ENCODE results near the gene R3HDM2.

Gene R3HDM2

GRCh38 chr12:57213763-57214397 is 217.0 kb downstream of the R3HDM2 start:
- intact Hi-C loops (cut with micrococcal nuclease): loop anchor here (1.0 kb wide), 2 partner anchors 25 to 29 kb away; no protein-coding TSS in a partner anchor
- no peak overlapping the region for H3K27ac Mint-ChIP-seq
- peaks cover 42% of the 10 kb centered on the region for H3K36me3 Mint-ChIP-seq (ENCODE audit: low read depth)
- no peaks in the 10 kb centered on the region for H3K9me3 Mint-ChIP-seq
- peaks cover 50% of the 10 kb centered on the region for H3K27me3 Mint-ChIP-seq
- peaks cover 40% of the 10 kb centered on the region for H3K4me1 Mint-ChIP-seq (ENCODE audit: low read depth)
- H3K4me3 Mint-ChIP-seq: no peak overlapping the region

GRCh38 chr12:57213058-57213715 is 217.7 kb downstream of the R3HDM2 start:
- Mint-ChIP-seq H3K27ac (no peak overlapping the region), H3K27me3 (peaks cover 43% of the 10 kb centered on the region), H3K36me3 (ENCODE audit: low read depth) (peaks cover 49% of the 10 kb centered on the region), H3K4me1 (ENCODE audit: low read depth) (peaks cover 40% of the 10 kb centered on the region), H3K9me3 (no peaks in the 10 kb centered on the region), H3K4me3 (no peak overlapping the region)
- intact Hi-C loops (cut with micrococcal nuclease): loop anchor here (1.0 kb wide), 1 partner anchor 30 kb away; no protein-coding TSS in a partner anchor

DNA sequence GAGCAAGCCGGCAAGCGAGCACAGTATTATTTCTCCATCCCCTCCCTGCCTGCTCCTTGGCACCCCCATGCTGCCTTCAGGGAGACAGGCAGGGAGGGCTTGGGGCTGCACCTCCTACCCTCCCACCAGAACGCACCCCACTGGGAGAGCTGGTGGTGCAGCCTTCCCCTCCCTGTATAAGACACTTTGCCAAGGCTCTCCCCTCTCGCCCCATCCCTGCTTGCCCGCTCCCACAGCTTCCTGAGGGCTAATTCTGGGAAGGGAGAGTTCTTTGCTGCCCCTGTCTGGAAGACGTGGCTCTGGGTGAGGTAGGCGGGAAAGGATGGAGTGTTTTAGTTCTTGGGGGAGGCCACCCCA is 218.2 kb downstream of the R3HDM2 start:
- H3K27ac Mint-ChIP-seq: no peak overlapping the region
- H3K36me3 Mint-ChIP-seq (ENCODE audit: low read depth): peaks cover 54% of the 10 kb centered on the region
- H3K9me3 Mint-ChIP-seq: no peaks in the 10 kb centered on the region
- H3K4me1 Mint-ChIP-seq (ENCODE audit: low read depth): peaks cover 40% of the 10 kb centered on the region
- intact Hi-C loops (cut with micrococcal nuclease): loop anchor here (1.0 kb wide), 1 partner anchor 31 kb away; no protein-coding TSS in a partner anchor
- no peak overlapping the region for H3K4me3 Mint-ChIP-seq
- peaks cover 38% of the 10 kb centered on the region for H3K27me3 Mint-ChIP-seq

DNA sequence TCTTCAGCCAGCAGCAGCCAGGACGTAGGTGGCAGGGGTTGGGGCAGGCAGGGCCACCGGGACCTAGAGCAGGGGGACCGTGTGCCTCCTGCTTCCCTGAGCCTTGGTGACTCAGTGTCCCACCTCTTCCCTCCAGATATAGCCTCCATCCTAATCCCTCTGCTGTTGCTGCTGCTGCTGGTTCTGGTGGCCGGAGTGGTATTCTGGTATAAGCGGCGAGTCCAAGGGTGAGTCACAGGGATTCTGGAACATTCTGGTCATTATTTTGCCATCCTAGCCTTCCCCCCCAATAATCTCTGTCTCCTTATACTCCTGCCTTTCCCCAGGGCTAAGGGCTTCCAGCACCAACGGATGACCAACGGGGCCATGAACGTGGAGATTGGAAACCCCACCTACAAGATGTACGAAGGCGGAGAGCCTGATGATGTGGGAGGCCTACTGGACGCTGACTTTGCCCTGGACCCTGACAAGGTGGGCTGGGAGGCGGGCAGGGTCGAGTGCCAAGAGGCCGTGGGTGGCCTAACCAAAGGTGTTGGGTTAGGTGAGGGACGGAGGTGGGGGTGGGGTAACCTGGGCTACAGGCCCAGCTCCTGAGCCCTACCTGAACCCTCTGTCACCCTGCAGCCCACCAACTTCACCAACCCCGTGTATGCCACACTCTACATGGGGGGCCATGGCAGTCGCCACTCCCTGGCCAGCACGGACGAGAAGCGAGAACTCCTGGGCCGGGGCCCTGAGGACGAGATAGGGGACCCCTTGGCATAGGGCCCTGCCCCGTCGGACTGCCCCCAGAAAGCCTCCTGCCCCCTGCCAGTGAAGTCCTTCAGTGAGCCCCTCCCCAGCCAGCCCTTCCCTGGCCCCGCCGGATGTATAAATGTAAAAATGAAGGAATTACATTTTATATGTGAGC is 218.8 kb downstream of the R3HDM2 start:
- intact Hi-C loops (cut with micrococcal nuclease): no loop called here
- H3K4me3 Mint-ChIP-seq: no peak overlapping the region

GRCh38 chr12:57210926-57211692 is 219.7 kb downstream of the R3HDM2 start:
- Mint-ChIP-seq H3K9me3 (no peaks in the 10 kb centered on the region), H3K27ac (no peak overlapping the region), H3K4me1 (ENCODE audit: low read depth) (peaks cover 29% of the 10 kb centered on the region)

More for the DNA sequence above, 218.8 kb downstream of the R3HDM2 start:
- H3K27ac Mint-ChIP-seq: no peak overlapping the region
- peaks cover 60% of the 10 kb centered on the region for H3K36me3 Mint-ChIP-seq (ENCODE audit: low read depth)
- peaks cover 34% of the 10 kb centered on the region for H3K4me1 Mint-ChIP-seq (ENCODE audit: low read depth)
- peaks cover 32% of the 10 kb centered on the region for H3K27me3 Mint-ChIP-seq
- no peaks in the 10 kb centered on the region for H3K9me3 Mint-ChIP-seq

DNA sequence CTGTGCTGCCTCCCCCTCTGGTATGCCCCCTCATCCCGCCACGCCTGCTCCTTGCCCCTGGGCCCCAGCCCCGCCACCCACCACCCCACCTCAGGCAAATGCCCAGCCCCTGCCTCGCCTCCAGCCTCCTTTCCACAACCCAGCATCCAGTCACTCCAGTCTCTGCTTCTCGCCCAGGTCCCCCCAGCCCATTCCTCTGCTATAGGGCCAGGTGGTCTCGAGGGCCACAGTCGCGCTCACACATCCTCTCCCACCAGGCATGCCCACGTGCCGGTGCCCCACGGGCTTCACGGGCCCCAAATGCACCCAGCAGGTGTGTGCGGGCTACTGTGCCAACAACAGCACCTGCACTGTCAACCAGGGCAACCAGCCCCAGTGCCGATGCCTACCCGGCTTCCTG is 220.4 kb downstream of the R3HDM2 start:
- intact Hi-C loops (cut with micrococcal nuclease): no loop called here
- Mint-ChIP-seq H3K36me3 (ENCODE audit: low read depth) (peaks cover 76% of the 10 kb centered on the region), H3K27ac (no peak overlapping the region)

More at GRCh38 chr12:57210926-57211692, 219.7 kb downstream of the R3HDM2 start:
- Mint-ChIP-seq H3K4me3 (no peak overlapping the region), H3K27me3 (peaks cover 27% of the 10 kb centered on the region), H3K36me3 (ENCODE audit: low read depth) (peaks cover 70% of the 10 kb centered on the region)
- intact Hi-C loops (cut with micrococcal nuclease): no loop called here

DNA sequence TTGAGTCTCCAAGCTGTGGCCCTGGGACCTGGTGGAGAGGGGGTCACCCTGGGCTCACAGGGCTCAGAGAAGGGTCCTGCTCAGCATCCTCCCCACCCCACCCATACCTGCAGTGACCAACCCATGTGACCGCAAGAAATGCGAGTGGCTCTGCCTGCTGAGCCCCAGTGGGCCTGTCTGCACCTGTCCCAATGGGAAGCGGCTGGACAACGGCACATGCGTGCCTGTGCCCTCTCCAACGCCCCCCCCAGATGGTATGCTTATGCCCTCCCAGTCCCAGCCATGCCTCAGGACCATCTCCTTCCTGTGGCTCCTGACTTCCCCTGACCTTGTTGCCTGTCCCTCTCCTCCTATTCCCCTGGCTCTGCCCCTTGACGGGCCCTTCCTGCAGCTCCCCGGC is 220.9 kb downstream of the R3HDM2 start:
- Mint-ChIP-seq H3K27me3 (peaks cover 16% of the 10 kb centered on the region), H3K4me3 (no peak overlapping the region), H3K4me1 (ENCODE audit: low read depth) (peaks cover 18% of the 10 kb centered on the region), H3K9me3 (no peaks in the 10 kb centered on the region), H3K36me3 (ENCODE audit: low read depth) (peaks cover 82% of the 10 kb centered on the region), H3K27ac (no peak overlapping the region)
- intact Hi-C loops (cut with micrococcal nuclease): no loop called here

More for the DNA sequence above, 220.4 kb downstream of the R3HDM2 start:
- Mint-ChIP-seq H3K9me3 (no peaks in the 10 kb centered on the region), H3K4me3 (no peak overlapping the region), H3K27me3 (peaks cover 21% of the 10 kb centered on the region), H3K4me1 (ENCODE audit: low read depth) (peaks cover 23% of the 10 kb centered on the region)

- H3K4me1 Mint-ChIP-seq (ENCODE audit: low read depth): peaks cover 6% of the 10 kb centered on the region
- H3K9me3 Mint-ChIP-seq: no peaks in the 10 kb centered on the region
- no peak overlapping the region for H3K4me3 Mint-ChIP-seq
- H3K27ac Mint-ChIP-seq: no peak overlapping the region
- peaks cover 5% of the 10 kb centered on the region for H3K27me3 Mint-ChIP-seq
- H3K36me3 Mint-ChIP-seq (ENCODE audit: low read depth): peaks cover 93% of the 10 kb centered on the region
- intact Hi-C loops (cut with micrococcal nuclease): no loop called here
Measured at GRCh38 chr12:57208631-57209282, 222.1 kb downstream of the R3HDM2 start.

DNA sequence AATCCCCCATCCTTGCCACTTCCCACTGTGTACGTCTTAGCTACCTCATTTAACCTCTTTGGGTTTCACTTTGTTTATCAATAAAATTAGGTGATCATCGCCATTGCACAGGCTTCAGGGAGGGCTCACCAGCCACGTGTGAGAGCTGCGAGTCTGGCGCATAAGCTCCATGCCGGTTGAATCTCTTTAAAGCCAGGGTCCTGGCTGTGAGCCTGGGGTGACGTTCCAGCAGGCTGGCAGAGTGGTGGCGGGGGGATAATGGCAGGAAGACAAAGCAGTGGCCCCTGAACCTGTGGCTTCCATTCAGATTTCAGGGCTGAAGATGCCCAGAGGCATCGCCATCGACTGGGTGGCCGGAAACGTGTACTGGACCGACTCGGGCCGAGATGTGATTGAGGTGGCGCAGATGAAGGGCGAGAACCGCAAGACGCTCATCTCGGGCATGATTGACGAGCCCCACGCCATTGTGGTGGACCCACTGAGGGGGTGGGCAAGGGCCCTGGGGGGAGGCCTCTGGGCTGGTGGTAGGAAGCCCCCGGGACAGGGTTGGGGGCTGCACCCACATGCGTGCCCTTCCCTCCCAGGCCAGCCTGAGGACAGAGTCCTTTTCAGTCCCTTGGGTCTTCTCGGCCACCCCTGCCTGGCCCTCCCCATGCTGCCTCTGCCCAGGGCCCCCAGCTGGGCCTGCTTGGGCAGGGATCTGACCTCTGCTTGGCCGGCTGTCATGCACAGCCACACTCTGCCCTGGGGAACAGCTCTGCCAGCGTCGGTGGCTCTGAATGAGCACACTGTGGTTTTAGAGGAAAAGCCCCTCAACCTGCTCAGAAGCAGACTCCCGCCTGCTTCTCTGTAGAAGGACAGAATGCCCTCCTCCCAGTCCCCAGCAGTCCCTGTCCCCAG is 222.9 kb downstream of the R3HDM2 start:
- intact Hi-C loops (cut with micrococcal nuclease): no loop called here

GRCh38 chr12:57205931-57206330 is 224.9 kb downstream of the R3HDM2 start:
- H3K27ac Mint-ChIP-seq: no peak overlapping the region
- H3K27me3 Mint-ChIP-seq: no peaks in the 10 kb centered on the region
- no peaks in the 10 kb centered on the region for H3K4me1 Mint-ChIP-seq (ENCODE audit: low read depth)
- H3K9me3 Mint-ChIP-seq: no peaks in the 10 kb centered on the region
- H3K4me3 Mint-ChIP-seq: no peak overlapping the region
- intact Hi-C loops (cut with micrococcal nuclease): no loop called here
- H3K36me3 Mint-ChIP-seq (ENCODE audit: low read depth): peaks cover 100% of the 10 kb centered on the region

More for the DNA sequence above, 222.9 kb downstream of the R3HDM2 start:
- Mint-ChIP-seq H3K36me3 (ENCODE audit: low read depth) (peaks cover 100% of the 10 kb centered on the region), H3K9me3 (no peaks in the 10 kb centered on the region), H3K27me3 (no peaks in the 10 kb centered on the region), H3K27ac (no peak overlapping the region), H3K4me3 (no peak overlapping the region), H3K4me1 (ENCODE audit: low read depth) (no peaks in the 10 kb centered on the region)

- Mint-ChIP-seq H3K9me3 (no peaks in the 10 kb centered on the region), H3K4me3 (no peak overlapping the region), H3K36me3 (ENCODE audit: low read depth) (peaks cover 100% of the 10 kb centered on the region), H3K27ac (no peak overlapping the region), H3K27me3 (no peaks in the 10 kb centered on the region), H3K4me1 (ENCODE audit: low read depth) (no peaks in the 10 kb centered on the region)
- intact Hi-C loops (cut with micrococcal nuclease): no loop called here
Measured at GRCh38 chr12:57205186-57205585, 225.7 kb downstream of the R3HDM2 start.

DNA sequence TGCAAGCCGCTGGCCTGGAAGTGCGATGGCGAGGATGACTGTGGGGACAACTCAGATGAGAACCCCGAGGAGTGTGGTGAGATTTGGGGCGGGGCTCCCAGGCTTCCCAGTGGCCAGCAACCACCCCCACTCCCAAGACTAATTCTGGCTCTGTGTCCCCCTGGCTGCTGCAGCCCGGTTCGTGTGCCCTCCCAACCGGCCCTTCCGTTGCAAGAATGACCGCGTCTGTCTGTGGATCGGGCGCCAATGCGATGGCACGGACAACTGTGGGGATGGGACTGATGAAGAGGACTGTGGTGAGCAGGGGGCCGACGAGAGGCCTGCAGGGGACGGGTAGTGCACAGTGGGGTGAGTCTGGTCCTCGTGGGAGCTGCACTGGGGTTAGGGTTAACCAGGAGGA is 226.4 kb downstream of the R3HDM2 start:
- Mint-ChIP-seq H3K36me3 (ENCODE audit: low read depth) (peaks cover 100% of the 10 kb centered on the region), H3K27me3 (no peaks in the 10 kb centered on the region), H3K9me3 (no peaks in the 10 kb centered on the region), H3K27ac (no peak overlapping the region), H3K4me1 (ENCODE audit: low read depth) (no peaks in the 10 kb centered on the region), H3K4me3 (no peak overlapping the region)
- intact Hi-C loops (cut with micrococcal nuclease): no loop called here
